Parathyroid adenoma (tissue), 2 donors: ENCODE measurements around the gene CCDC91.

ENCODE experiments used
- H2AFZ ChIP-seq: fragments of 300-600 bp; sonication (generic); one replicate; pipeline ENCODE4 v1.7.0; 2017; ENCODE audit warnings: antibody characterized with exemption, mild to moderate bottlenecking
- H3K27ac ChIP-seq: fragments of 300-600 bp; sonication (generic); one replicate; pipeline ENCODE4 v1.7.0; 2017
- H3K27me3 ChIP-seq: fragments of 300-600 bp; sonication (generic); one replicate; pipeline ENCODE4 v1.7.0; 2017; ENCODE audit warnings: low read length; ENCODE audit not compliant: control insufficient read depth, insufficient read depth
- H3K36me3 ChIP-seq: fragments of 300-600 bp; sonication (generic); one replicate; pipeline ENCODE4 v1.7.0; 2017; ENCODE audit warnings: low read length; ENCODE audit not compliant: control insufficient read depth, insufficient read depth
- H3K4me1 ChIP-seq: fragments of 300-600 bp; sonication (generic); one replicate; pipeline ENCODE4 v1.7.0; 2017; ENCODE audit warnings: control low read depth
- H3K4me2 ChIP-seq: fragments of 300-600 bp; sonication (generic); one replicate; pipeline ENCODE4 v1.7.0; 2017; ENCODE audit warnings: low read length
- H3K4me3 ChIP-seq: fragments of 300-600 bp; sonication (generic); one replicate; pipeline ENCODE4 v1.7.0; 2017; ENCODE audit warnings: low read depth, low read length
- H3K79me2 ChIP-seq: fragments of 300-600 bp; sonication (generic); one replicate; pipeline ENCODE4 v1.7.0; 2017; ENCODE audit warnings: control low read depth
- H3K9ac ChIP-seq: fragments of 300-600 bp; sonication (generic); one replicate; pipeline ENCODE4 v1.7.0; 2017; ENCODE audit warnings: mild to moderate bottlenecking
- H3K9me3 ChIP-seq: fragments of 300-600 bp; sonication (generic); one replicate; pipeline ENCODE4 v1.7.0; 2017; ENCODE audit warnings: low read length; ENCODE audit not compliant: control insufficient read depth
- TF ChIP-seq, protein P1 (sequence below): fragments of 300-600 bp; sonication (generic); IDR thresholded peaks from one replicate; pipeline ENCODE4 v1.7.0; 2017; ENCODE audit warnings: antibody characterized with exemption, mild to moderate bottlenecking
- donor health status: primary hyperparathyroidism.

Gene CCDC91

DNA sequence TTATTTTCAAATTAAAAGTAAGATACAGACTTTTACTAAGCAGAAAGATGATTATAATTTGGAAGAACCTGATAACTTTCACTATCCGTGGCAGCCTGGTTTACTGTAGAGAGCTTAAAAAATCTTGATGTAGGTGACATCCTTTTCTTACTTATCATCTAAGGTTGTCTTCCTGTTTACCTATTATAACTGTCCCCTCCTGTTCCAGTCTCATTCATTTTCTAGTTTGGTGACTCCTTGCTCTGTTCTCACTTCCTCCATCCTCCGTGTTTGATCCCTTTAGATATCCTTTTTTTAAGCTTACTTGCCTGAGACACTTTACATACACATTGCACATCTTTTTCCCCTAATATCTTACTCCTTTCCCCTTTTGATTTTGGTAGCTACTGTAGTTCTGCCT lies 27.5 kb downstream of the CCDC91 start:
- H2AFZ ChIP-seq: no peak overlapping the region
- no peak overlapping the region for H3K9ac ChIP-seq
- H3K27ac ChIP-seq: no peak overlapping the region
- no peaks in the 10 kb centered on the region for H3K4me1 ChIP-seq
- no peak overlapping the region for H3K4me3 ChIP-seq
- no peaks in the 10 kb centered on the region for H3K27me3 ChIP-seq
- H3K4me2 ChIP-seq: no peak overlapping the region
- H3K9me3 ChIP-seq: no peaks in the 10 kb centered on the region
- no peaks in the 10 kb centered on the region for H3K36me3 ChIP-seq
- TF ChIP-seq, protein P1, sequence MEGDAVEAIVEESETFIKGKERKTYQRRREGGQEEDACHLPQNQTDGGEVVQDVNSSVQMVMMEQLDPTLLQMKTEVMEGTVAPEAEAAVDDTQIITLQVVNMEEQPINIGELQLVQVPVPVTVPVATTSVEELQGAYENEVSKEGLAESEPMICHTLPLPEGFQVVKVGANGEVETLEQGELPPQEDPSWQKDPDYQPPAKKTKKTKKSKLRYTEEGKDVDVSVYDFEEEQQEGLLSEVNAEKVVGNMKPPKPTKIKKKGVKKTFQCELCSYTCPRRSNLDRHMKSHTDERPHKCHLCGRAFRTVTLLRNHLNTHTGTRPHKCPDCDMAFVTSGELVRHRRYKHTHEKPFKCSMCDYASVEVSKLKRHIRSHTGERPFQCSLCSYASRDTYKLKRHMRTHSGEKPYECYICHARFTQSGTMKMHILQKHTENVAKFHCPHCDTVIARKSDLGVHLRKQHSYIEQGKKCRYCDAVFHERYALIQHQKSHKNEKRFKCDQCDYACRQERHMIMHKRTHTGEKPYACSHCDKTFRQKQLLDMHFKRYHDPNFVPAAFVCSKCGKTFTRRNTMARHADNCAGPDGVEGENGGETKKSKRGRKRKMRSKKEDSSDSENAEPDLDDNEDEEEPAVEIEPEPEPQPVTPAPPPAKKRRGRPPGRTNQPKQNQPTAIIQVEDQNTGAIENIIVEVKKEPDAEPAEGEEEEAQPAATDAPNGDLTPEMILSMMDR: no peak
- peaks cover 8% of the 10 kb centered on the region for H3K79me2 ChIP-seq

DNA sequence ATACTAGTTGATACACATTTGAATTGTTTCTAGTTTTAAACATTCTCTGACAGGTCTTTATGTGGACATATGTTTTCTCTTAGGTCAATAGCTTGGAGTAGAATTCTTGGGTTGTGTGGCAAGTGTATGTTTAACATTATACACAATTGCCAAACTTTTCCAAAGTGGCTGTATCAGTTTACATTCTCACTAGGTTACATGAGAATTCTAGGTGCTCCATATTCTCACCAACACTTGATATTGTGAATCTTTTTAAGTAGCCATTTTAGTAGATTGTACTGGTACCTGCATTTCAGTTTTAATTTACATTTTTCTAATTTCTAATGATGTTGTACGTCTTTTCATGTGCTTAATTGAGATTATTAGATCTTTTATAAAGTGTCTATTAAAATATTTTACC lies 28.6 kb downstream of the CCDC91 start:
- Histone ChIP-seq H3K79me2 (peaks cover 10% of the 10 kb centered on the region), H3K27me3 (no peaks in the 10 kb centered on the region), H3K4me3 (no peak overlapping the region), H3K9ac (no peak overlapping the region), H3K4me1 (no peaks in the 10 kb centered on the region), H3K36me3 (no peaks in the 10 kb centered on the region), H3K4me2 (no peak overlapping the region), H3K27ac (no peak overlapping the region), H2AFZ (no peak overlapping the region), H3K9me3 (no peaks in the 10 kb centered on the region)
- TF ChIP-seq, protein P1: no peak

DNA sequence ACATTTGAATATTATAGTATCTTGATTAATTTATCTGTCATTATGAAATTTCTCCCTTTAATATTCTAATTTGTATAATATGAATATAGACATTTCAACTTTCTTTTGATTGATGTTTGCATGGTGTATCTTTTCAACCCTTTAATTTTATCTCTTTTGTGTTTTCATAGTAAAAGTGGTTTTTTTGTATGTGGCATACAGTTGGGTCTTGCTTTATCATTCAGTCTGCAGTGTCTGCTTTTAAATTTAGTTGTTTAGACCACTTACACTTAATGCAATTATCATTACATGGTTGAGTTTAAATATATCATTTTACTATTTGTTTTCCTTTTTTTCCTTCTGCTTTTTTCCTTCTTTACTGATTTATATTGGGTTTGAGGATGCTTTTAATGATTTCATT lies 29.6 kb downstream of the CCDC91 start:
- Histone ChIP-seq H3K4me1 (no peaks in the 10 kb centered on the region), H2AFZ (no peak overlapping the region), H3K4me3 (no peak overlapping the region), H3K79me2 (peaks cover 10% of the 10 kb centered on the region), H3K36me3 (no peaks in the 10 kb centered on the region), H3K4me2 (no peak overlapping the region), H3K9ac (no peak overlapping the region), H3K27me3 (no peaks in the 10 kb centered on the region), H3K27ac (no peak overlapping the region), H3K9me3 (no peaks in the 10 kb centered on the region)
- TF ChIP-seq, protein P1: no peak

DNA sequence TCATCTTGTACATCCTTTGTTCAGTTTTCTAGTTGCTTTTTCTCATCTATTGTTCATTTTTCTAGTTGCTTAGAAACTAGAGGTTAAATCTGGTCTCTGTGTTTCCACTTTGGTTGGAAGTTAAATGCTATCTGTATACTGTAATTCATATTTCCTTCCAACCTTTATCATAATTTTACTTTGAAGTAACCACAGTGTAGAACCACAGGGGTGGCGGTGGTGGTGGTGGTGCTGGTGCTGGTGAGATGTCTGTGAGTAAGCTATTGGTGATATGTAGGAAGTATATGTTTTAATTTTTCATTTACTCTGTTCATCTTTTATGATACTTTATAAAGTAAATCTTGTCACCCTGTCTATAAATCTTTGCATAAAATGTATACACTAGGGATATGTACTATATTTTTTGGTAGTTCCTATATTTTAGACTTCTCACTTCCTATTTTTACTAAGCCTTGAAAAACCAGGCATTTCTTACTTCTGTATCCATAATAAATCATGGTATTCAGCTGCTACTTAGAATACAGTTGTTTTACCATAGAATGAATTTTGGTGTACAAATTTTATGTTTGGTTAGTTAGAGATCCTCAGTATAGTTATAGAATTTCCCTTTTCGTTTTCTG lies 31.9 kb downstream of the CCDC91 start:
- no peaks in the 10 kb centered on the region for H3K4me1 ChIP-seq
- peaks cover 9% of the 10 kb centered on the region for H3K79me2 ChIP-seq
- TF ChIP-seq, protein P1: no peak

DNA sequence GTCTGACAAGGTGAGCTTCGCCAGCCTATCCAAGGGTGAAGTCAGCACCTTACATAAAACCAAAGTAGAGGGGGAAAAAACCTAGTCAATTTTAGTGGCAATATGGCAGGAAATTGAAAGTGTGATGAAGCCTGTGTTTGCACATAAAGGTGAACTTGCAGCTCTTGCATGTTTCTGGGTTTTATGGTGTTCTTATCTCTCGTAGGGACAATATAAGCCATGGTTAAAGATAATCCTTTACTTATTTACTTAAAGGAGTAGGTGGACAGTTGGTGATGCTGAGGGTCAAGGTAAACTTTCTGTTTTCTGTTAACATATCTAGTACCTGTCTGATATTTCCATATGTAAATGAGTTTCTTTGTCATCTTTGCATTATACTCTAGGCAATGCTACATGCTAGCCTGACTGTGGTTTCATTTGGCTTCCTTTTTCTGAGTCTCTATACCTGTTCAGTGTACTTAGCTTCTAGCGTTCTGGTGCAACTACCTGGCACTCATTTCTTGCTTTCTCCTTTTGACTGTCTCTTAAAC lies 32.8 kb downstream of the CCDC91 start:
- Histone ChIP-seq H3K4me1 (no peaks in the 10 kb centered on the region), H3K79me2 (peaks cover 9% of the 10 kb centered on the region), H3K9ac (no peak overlapping the region), H3K4me3 (no peak overlapping the region), H3K27me3 (no peaks in the 10 kb centered on the region), H3K27ac (no peak overlapping the region), H3K36me3 (no peaks in the 10 kb centered on the region), H3K4me2 (no peak overlapping the region), H3K9me3 (no peaks in the 10 kb centered on the region), H2AFZ (no peak overlapping the region)
- TF ChIP-seq, protein P1: no peak

More for the DNA sequence above, 31.9 kb downstream of the CCDC91 start:
- H2AFZ ChIP-seq: no peak overlapping the region
- H3K9me3 ChIP-seq: no peaks in the 10 kb centered on the region
- H3K27me3 ChIP-seq: no peaks in the 10 kb centered on the region
- H3K4me2 ChIP-seq: no peak overlapping the region
- H3K9ac ChIP-seq: no peak overlapping the region
- H3K36me3 ChIP-seq: no peaks in the 10 kb centered on the region
- H3K27ac ChIP-seq: no peak overlapping the region
- H3K4me3 ChIP-seq: no peak overlapping the region
